ENCODE results near the gene PER2. TPM values are rescaled to one million over a fixed set of nuclear protein-coding genes. Genes with fewer than 3 reads are reported as not detected.

The PER2 gene
- total and polyA plus RNA-seq, 2 experiments from 2014 or later: 2.3 to 6.2 TPM

DNA sequence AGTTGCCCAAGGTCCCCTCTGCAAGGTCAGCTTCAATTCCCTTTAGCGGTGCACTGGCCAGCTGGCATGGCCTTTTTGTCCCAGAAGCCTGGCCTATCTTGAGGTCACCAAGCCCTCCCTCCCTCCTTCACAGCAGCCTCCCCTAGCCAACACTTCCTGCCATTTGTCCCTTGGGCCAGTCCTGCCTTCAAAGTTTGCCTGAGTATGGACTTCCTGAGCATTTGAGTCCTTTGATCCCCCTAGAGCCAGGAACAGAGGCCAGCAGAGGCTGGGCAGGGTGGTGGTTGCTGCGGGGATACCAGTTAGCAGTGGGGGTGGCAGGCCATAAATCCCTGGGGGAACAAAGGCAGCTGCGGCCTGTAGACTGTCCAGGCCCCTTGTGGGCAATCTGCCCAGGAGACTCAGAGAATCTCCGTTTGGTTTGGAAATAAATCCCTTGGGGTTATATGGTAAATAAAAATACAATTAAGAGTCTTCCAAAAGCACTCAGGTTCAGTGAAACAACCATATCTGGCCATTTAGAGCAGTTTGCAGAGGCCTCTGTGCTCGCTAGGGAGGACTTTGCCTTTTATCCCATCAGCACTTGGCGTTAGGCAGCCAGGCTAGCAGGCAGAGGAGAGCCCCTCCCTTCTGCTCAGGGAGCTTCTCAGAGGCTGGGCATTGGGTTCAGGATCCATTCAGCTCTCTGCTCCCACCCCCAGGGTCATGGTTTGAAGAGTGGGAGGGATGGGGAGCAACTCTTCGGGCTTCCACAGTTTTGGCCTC, 45.5 kb downstream of the PER2 start:
- Histone ChIP-seq H3K27ac (no peak overlapping the region), H3K36me3 (ENCODE audit: low read depth) (no peaks in the 10 kb centered on the region), H4K20me1 (ENCODE audit: insufficient read depth) (no peaks in the 10 kb centered on the region)

GRCh38 chr2:238241970-238242369, 46.4 kb downstream of the PER2 start:
- Histone ChIP-seq H3K79me2 (ENCODE audit: insufficient read depth) (no peaks in the 10 kb centered on the region), H3F3A (ENCODE audit: insufficient read depth) (peaks cover 11% of the 10 kb centered on the region; the same call in 1 of the 2 replicates), H3K27me3 (replicated peaks; ENCODE audit: insufficient read depth) (peaks cover 25% of the 10 kb centered on the region), H3K36me3 (ENCODE audit: low read depth) (no peaks in the 10 kb centered on the region), H2AFZ (no peak overlapping the region), H3K9me2 (ENCODE audit: insufficient read depth) (no peaks in the 10 kb centered on the region), H3K4me2 (ENCODE audit: unreplicated experiment) (no peak overlapping the region), H3K9ac (no peak overlapping the region), H3K4me1 (ENCODE audit: insufficient read depth) (no peaks in the 10 kb centered on the region), H3K4me3 (no peak overlapping the region), H3K27ac (no peak overlapping the region), H4K20me1 (ENCODE audit: insufficient read depth) (no peaks in the 10 kb centered on the region), H3K9me3 (ENCODE audit: low read depth) (no peaks in the 10 kb centered on the region)
- no peak for TF ChIP-seq EZH2phosphoT487 (IDR thresholded peaks at IDR 0.05; ENCODE audit: insufficient read depth, low read depth)
- TF ChIP-seq EZH2 (IDR thresholded peaks at IDR 0.05; ENCODE audit: insufficient read depth, poor library complexity, severe bottlenecking): no peak
- WGBS, 2 experiments (ENCODE audit: low coverage in 1 of 2, low lambda C conversion rate in 2 of 2, missing lambda C conversion rate in 2 of 2): 55 to 56% methylated on average over 2 of the region's 2 CpGs
- in situ Hi-C loops (cut with MboI): no loop called here
- peak; percentile 33 for DNase-seq

More for the DNA sequence above, 45.5 kb downstream of the PER2 start:
- H3K9ac ChIP-seq: no peak overlapping the region
- in situ Hi-C loops (cut with MboI): no loop called here
- no peak for TF ChIP-seq EZH2 (IDR thresholded peaks at IDR 0.05; ENCODE audit: insufficient read depth, poor library complexity, severe bottlenecking)
- TF ChIP-seq EZH2phosphoT487 (IDR thresholded peaks at IDR 0.05; ENCODE audit: insufficient read depth, low read depth): no peak
- no peaks in the 10 kb centered on the region for H3K4me1 ChIP-seq (ENCODE audit: insufficient read depth)
- 67 to 72% methylated on average over 7 of the region's 7 CpGs for WGBS, 2 experiments (ENCODE audit: low coverage in 1 of 2, low lambda C conversion rate in 2 of 2, missing lambda C conversion rate in 2 of 2)
- no peak for DNase-seq
- peaks cover 10% of the 10 kb centered on the region; the same call in 1 of the 2 replicates for H3F3A ChIP-seq (ENCODE audit: insufficient read depth)
- H3K79me2 ChIP-seq (ENCODE audit: insufficient read depth): no peaks in the 10 kb centered on the region
- no peaks in the 10 kb centered on the region for H3K9me2 ChIP-seq (ENCODE audit: insufficient read depth)
- no peak overlapping the region for H3K4me2 ChIP-seq (ENCODE audit: unreplicated experiment)
- H3K4me3 ChIP-seq: no peak overlapping the region
- H2AFZ ChIP-seq: no peak overlapping the region
- peaks cover 15% of the 10 kb centered on the region for H3K27me3 ChIP-seq (replicated peaks; ENCODE audit: insufficient read depth)
- H3K9me3 ChIP-seq (ENCODE audit: low read depth): no peaks in the 10 kb centered on the region

GRCh38 chr2:238240757-238241711, 47.4 kb downstream of the PER2 start:
- peaks cover 32% of the 10 kb centered on the region for H3K27me3 ChIP-seq (replicated peaks; ENCODE audit: insufficient read depth)
- H3K79me2 ChIP-seq (ENCODE audit: insufficient read depth): no peaks in the 10 kb centered on the region
- 14 to 23% methylated on average over 30 to 70 of the region's 71 CpGs for WGBS, 2 experiments (ENCODE audit: low coverage in 1 of 2, low lambda C conversion rate in 2 of 2, missing lambda C conversion rate in 2 of 2)
- H3K27ac ChIP-seq: no peak overlapping the region
- in situ Hi-C loops (cut with MboI): no loop called here
- H3K36me3 ChIP-seq (ENCODE audit: low read depth): no peaks in the 10 kb centered on the region
- H3K4me3 ChIP-seq: no peak overlapping the region
- H3K4me1 ChIP-seq (ENCODE audit: insufficient read depth): no peaks in the 10 kb centered on the region
- H3K4me2 ChIP-seq (ENCODE audit: unreplicated experiment): no peak overlapping the region
- no peaks in the 10 kb centered on the region for H4K20me1 ChIP-seq (ENCODE audit: insufficient read depth)
- H2AFZ ChIP-seq: no peak overlapping the region
- peaks cover 11% of the 10 kb centered on the region; the same call in 1 of the 2 replicates for H3F3A ChIP-seq (ENCODE audit: insufficient read depth)
- no peaks in the 10 kb centered on the region for H3K9me3 ChIP-seq (ENCODE audit: low read depth)
- no peak overlapping the region for H3K9ac ChIP-seq
- DNase-seq: peak; percentile 35
- no peak for TF ChIP-seq EZH2 (IDR thresholded peaks at IDR 0.05; ENCODE audit: insufficient read depth, poor library complexity, severe bottlenecking)
- no peak for TF ChIP-seq EZH2phosphoT487 (IDR thresholded peaks at IDR 0.05; ENCODE audit: insufficient read depth, low read depth)
- H3K9me2 ChIP-seq (ENCODE audit: insufficient read depth): no peaks in the 10 kb centered on the region

Measured in GM23248 (cell line).